ENCODE measurements around the gene ANKRD50.

The ANKRD50 gene

GRCh38 chr4:124708517-124709300 lies 3.8 kb downstream of the ANKRD50 start:
- no peak for DNase-seq

DNA sequence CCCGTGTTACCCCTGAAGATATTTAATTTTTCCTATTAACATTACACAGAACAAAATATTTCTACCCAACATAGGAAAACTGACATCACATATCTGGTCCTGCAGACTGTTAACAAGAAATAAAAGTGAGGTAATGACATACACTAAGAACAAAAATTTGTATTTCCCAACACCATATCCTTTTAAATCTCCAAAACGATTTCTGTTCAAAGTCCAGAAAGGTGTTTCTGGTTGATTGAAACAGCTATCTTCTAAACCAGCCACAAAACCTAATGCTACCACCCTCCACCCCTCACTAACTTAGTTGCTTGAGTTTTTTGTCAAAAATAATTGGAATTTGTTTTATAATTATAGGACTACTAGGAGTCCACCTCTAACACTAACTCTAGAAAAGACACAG lies 7.1 kb downstream of the ANKRD50 start:
- no peak for DNase-seq

- no peak for DNase-seq
These were observed 9.4 kb downstream of the ANKRD50 start for GRCh38 chr4:124703154-124703553.

DNA sequence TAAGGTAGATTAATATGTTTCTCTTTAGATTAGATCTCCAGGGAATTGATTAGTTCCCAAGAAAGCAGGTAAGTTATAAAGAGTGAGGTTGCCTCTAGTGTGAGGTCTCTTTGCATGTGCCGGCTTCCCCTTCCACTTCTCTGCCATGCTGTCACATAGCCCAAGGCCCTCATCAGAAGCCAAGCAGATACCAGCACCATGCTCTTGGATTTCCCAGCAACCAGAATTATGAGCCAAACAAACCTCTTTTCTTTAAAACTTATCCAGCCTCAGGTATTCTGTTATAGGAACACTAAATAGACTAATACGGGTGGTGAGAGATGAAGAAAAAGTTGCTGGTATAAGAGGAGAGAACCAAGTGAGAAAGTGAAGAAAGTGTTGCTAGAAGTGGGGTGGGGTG lies 15.1 kb downstream of the ANKRD50 start:
- no peak for DNase-seq

DNA sequence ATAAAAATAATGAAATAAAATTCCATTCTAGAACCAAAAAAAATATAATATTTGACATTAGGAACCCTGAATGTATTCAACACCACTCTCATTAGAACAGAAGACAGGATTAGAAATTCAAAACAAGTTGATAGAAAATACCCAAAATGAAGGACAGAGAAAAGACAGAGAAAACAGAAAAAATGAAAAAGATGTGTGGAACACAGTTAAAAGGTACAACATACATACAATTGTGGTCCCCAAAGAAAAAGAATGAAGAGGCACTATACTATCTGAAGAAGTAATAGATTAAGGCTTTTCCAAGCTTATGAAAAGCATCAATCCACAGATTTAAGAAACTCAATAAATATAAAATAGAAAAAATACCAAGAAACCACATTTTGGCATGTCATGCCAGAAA lies 16.4 kb downstream of the ANKRD50 start:
- DNase-seq, result no peak

GRCh38 chr4:124694946-124695598 lies 17.5 kb downstream of the ANKRD50 start:
- DNase-seq, result no peak

DNA sequence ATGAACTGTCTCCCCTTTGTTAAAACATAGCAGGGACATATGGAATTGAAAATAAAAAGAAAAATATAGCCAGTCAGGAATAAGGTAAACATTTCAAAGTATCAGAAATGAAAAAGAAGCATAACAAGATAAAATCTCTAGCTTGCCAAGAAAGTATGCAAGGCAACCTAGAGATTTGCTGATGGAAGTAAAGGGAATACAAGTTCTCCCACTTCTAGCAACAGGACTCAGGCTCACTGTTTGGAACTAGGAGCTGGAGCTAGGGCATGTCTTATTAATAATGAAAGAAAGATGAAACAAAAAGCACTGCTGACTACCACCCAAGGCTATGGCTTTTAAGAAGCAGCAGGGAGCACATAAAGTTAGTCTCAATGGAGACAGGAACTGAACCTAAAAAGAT lies 18.2 kb downstream of the ANKRD50 start:
- no peak for DNase-seq

GRCh38 chr4:124691801-124692200 lies 20.7 kb downstream of the ANKRD50 start:
- no peak for DNase-seq

GRCh38 chr4:124686279-124686678 lies 26.3 kb downstream of the ANKRD50 start:
- DNase-seq, result no peak

- no peak for DNase-seq
These were observed 26.7 kb downstream of the ANKRD50 start for GRCh38 chr4:124685851-124686250.

DNA sequence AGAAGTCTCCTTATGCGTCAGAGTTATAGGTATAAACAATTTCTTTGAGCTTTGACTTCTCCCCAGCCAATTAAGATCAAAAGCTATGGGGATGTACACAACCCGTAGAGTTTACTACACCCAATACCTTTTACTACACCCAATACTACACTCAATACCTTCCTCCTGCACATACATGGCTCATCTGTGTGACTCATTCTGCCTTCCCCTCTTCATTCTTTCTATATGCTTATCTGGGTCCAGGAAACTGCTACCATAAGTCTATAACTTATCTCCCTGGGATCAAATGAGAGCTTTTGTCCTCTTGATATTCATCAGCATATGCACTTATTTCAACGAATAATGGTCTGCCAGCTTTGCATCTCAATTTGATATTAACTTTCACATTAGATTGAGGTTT lies 28.2 kb downstream of the ANKRD50 start:
- no peak for DNase-seq

DNA sequence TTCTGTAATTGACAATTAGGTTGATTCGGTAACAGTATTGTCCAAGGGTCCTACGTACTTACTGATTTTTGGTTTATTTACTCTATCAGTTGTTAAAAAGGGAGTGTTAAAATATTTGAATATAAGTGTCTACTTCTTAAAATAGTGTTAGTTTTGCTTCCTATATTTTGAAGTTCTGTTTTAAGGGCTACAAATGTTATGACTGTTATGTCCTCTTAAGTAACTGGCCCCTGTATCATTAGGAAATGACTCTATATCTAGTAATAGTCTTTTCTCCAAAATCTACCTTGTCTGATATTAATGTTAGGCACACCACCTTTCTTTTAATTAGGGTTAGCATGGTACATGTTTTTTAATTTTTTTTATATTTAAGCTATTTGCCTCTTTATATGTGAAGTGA lies 30.1 kb downstream of the ANKRD50 start:
- DNase-seq, result no peak

DNA sequence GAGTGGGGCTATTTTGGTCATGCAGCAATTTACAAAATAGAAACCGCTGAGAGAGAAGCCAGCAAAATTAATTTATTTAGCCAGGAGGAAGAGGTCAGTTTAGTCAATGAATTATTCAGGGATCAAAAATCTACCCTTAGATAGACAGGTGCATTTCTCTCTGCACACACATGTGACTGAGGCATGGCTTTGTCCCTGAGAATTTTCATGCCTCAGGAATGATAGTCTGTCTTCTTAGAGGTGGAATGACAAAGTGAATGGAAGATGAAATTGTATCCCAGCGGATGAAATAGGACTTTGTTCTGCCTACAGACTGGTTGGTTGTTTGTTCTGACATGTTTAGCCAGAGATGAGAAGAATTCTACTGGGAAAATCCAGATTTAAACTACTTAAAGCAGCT lies 46.0 kb downstream of the ANKRD50 start:
- no peak for DNase-seq

DNA sequence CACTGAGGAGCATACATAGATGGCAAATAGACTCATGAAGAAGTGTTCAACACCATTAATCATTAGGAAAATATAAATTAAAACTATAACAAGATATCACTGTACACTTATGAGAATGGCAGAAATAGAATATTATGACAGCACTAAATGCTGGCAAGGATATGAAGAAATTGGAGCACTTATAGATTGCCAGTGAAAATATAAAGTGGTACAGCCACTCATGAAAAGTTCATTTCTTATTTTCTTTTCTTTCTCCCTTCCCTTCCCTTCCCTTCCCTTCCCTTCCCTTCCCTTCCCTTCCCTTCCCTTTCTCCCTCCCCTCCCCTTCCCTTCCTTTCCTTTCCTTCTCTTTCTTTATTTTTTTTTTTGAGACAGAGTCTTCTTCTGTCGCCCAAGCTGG lies 53.7 kb downstream of the ANKRD50 start:
- no peak for DNase-seq

DNA sequence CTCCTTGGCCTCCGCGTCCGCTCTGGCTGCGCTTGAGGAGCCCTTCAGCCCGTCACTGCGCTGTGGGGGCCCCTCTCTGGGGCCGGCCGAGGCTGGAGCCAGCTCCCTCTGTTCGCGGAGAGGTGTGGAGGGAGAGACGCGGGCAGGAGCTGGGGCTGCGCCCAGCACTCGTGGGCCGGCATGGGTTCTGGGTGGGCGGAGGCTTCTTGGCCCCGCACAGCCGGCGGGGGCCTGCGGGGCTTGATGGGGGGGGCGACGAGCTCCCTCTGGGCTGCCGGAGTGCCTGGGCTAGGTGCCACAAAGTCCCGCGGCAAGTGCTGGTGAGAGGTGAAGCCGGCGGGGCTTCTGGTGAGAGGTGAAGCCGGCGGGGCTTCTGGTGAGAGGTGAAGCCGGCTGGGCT lies 61.9 kb downstream of the ANKRD50 start:
- DNase-seq, result no peak

GRCh38 chr4:124647599-124647998 lies 64.9 kb downstream of the ANKRD50 start:
- no peak for DNase-seq

- DNase-seq, result no peak
These were observed 67.9 kb downstream of the ANKRD50 start for GRCh38 chr4:124644621-124645020.

- DNase-seq, result no peak
These were observed 69.7 kb downstream of the ANKRD50 start for GRCh38 chr4:124642846-124643245.

GRCh38 chr4:124641715-124642381 lies 70.7 kb downstream of the ANKRD50 start:
- peak; percentile 82 to 83 for DNase-seq

DNA sequence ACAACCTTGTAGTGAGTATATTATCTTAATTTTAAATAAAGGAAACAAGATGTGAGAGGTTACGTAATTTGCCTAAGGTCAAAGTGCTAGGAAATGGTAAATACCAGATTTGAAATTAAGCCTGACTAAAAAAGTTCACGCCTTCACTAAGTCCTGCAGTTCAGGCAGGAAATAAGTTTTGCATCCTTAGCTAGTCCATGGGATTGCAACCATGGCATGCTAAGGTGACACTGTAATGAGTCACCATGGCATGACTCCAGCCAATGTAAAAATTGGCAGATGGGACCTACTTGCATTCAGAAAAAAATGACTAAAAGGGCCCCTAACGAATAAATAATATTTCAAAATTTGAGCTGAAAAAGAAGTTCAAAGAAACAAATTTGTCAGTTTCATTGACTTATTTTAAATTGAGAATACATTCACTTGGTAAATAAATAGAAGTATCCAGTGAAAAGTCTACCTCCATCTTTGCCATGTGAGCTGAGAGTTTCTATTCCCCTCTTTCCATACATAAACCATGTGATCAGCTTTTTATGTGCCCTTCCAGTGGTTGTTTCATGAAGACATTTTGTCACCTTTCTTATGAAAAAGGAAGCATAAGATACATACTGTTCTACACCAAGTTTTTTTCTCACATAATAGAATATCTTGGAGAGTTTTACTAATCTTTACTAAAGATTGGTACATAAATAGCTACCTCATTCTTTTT lies 72.4 kb downstream of the ANKRD50 start:
- DNase-seq, result no peak

GRCh38 chr4:124637321-124637720 lies 75.2 kb downstream of the ANKRD50 start:
- no peak for DNase-seq

- no peak for DNase-seq
These were observed 75.7 kb downstream of the ANKRD50 start for GRCh38 chr4:124636788-124637187.

DNA sequence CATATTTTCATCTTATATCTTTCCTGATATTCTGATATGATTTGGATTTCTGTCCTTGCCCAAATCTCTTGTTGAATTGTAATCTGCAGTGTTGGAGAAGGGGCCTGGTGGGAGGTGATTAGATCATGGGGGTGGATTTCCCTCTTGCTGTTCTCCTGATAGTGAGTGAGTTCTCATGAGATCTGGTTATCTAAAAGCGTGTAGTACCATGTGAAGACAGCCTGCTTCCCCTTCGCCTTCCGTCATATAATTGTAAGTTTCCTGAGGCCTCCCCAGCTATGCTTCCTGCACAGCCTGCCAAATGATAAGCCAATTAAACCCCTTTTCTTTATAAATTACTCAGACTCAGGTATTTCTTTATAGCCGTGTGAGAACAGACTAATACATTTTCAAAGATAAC lies 77.2 kb downstream of the ANKRD50 start:
- DNase-seq, result no peak

All from Kasumi-1 (cell line).